ENCODE data around the gene ZPR1.

DNA sequence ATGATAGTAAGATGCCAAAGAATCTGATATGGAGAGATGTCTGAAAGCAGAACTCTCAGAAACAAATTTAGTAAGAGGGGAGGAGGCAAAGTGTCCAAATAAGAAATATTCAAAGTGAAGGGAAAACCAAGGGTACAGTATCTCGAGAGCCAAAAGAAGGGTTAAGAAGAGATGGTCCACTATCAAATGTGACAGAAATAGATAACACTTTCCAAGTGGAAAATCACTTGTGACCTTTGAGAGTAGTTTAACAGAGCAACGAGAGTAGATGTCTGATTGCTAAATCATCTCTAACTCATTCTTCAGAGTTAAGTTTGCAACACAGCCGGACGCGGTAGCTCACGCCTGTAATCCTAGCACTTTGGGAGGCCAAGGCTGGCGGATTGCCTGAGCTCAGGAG is 10.8 kb downstream of the ZPR1 start:
- TF ChIP-seq POLR2A (IDR thresholded peaks at IDR 0.05) = no peak
- TF ChIP-seq, protein P1, sequence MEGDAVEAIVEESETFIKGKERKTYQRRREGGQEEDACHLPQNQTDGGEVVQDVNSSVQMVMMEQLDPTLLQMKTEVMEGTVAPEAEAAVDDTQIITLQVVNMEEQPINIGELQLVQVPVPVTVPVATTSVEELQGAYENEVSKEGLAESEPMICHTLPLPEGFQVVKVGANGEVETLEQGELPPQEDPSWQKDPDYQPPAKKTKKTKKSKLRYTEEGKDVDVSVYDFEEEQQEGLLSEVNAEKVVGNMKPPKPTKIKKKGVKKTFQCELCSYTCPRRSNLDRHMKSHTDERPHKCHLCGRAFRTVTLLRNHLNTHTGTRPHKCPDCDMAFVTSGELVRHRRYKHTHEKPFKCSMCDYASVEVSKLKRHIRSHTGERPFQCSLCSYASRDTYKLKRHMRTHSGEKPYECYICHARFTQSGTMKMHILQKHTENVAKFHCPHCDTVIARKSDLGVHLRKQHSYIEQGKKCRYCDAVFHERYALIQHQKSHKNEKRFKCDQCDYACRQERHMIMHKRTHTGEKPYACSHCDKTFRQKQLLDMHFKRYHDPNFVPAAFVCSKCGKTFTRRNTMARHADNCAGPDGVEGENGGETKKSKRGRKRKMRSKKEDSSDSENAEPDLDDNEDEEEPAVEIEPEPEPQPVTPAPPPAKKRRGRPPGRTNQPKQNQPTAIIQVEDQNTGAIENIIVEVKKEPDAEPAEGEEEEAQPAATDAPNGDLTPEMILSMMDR (IDR thresholded peaks at IDR 0.05) = no peak

Data from thyroid gland (tissue), 4 donors.